Activated naive CD4-positive, alpha-beta T cell treated with anti-CD3 and anti-CD28 coated beads, Interleukin-2, amount 50 U/mL, for 24 hours (primary cell): ENCODE measurements around the gene TNPO3.

Experiments
- H3K27ac Mint-ChIP-seq: one replicate; pipeline ENCODE4 v1.8.0; 2021; ENCODE audit warnings: mild to moderate bottlenecking, mixed read lengths
- H3K27me3 Mint-ChIP-seq: one replicate; pipeline ENCODE4 v1.8.0; 2021; ENCODE audit warnings: mixed read lengths
- H3K36me3 Mint-ChIP-seq: one replicate; pipeline ENCODE4 v1.8.0; 2021; ENCODE audit warnings: mixed read lengths
- H3K4me1 Mint-ChIP-seq: one replicate; pipeline ENCODE4 v1.8.0; 2021; ENCODE audit warnings: mixed read lengths
- H3K4me3 Mint-ChIP-seq: one replicate; pipeline ENCODE4 v1.8.0; 2021; ENCODE audit warnings: mild to moderate bottlenecking, mixed read lengths
- H3K9me3 Mint-ChIP-seq: one replicate; pipeline ENCODE4 v1.8.0; 2021; ENCODE audit warnings: mixed read lengths

The TNPO3 gene

GRCh38 chr7:128932862-128933179 lies 122.1 kb downstream of the TNPO3 start:
- Mint-ChIP-seq H3K27me3 (peaks cover 7% of the 10 kb centered on the region), H3K9me3 (no peaks in the 10 kb centered on the region), H3K36me3 (no peaks in the 10 kb centered on the region), H3K27ac (peak overlapping the region; percentile 77), H3K4me1 (peaks cover 17% of the 10 kb centered on the region), H3K4me3 (no peak overlapping the region)

GRCh38 chr7:128931965-128932861 lies 122.7 kb downstream of the TNPO3 start:
- peaks cover 5% of the 10 kb centered on the region for H3K27me3 Mint-ChIP-seq
- H3K4me3 Mint-ChIP-seq: no peak overlapping the region
- no peaks in the 10 kb centered on the region for H3K36me3 Mint-ChIP-seq
- H3K27ac Mint-ChIP-seq: no peak overlapping the region
- H3K9me3 Mint-ChIP-seq: no peaks in the 10 kb centered on the region
- H3K4me1 Mint-ChIP-seq: peaks cover 16% of the 10 kb centered on the region

- Mint-ChIP-seq H3K4me1 (peaks cover 10% of the 10 kb centered on the region), H3K27ac (no peak overlapping the region), H3K9me3 (no peaks in the 10 kb centered on the region), H3K4me3 (no peak overlapping the region), H3K27me3 (no peaks in the 10 kb centered on the region), H3K36me3 (no peaks in the 10 kb centered on the region)
These were observed 123.6 kb downstream of the TNPO3 start for GRCh38 chr7:128931190-128931798.

- Mint-ChIP-seq H3K4me1 (peaks cover 10% of the 10 kb centered on the region), H3K9me3 (no peaks in the 10 kb centered on the region), H3K27ac (no peak overlapping the region), H3K4me3 (no peak overlapping the region), H3K27me3 (no peaks in the 10 kb centered on the region), H3K36me3 (no peaks in the 10 kb centered on the region)
These were observed 125.8 kb downstream of the TNPO3 start for GRCh38 chr7:128928882-128929788.

- H3K27ac Mint-ChIP-seq: no peak overlapping the region
These were observed 126.6 kb downstream of the TNPO3 start for GRCh38 chr7:128928159-128928813.

GRCh38 chr7:128924707-128925588 lies 130.0 kb downstream of the TNPO3 start:
- no peaks in the 10 kb centered on the region for H3K9me3 Mint-ChIP-seq
- peaks cover 2% of the 10 kb centered on the region for H3K27me3 Mint-ChIP-seq
- H3K27ac Mint-ChIP-seq: no peak overlapping the region
- H3K4me1 Mint-ChIP-seq: no peaks in the 10 kb centered on the region
- H3K36me3 Mint-ChIP-seq: no peaks in the 10 kb centered on the region
- H3K4me3 Mint-ChIP-seq: no peak overlapping the region

More at GRCh38 chr7:128928159-128928813, 126.6 kb downstream of the TNPO3 start:
- H3K9me3 Mint-ChIP-seq: no peaks in the 10 kb centered on the region
- H3K4me3 Mint-ChIP-seq: no peak overlapping the region
- H3K4me1 Mint-ChIP-seq: peaks cover 6% of the 10 kb centered on the region
- no peaks in the 10 kb centered on the region for H3K27me3 Mint-ChIP-seq
- H3K36me3 Mint-ChIP-seq: no peaks in the 10 kb centered on the region

GRCh38 chr7:128923411-128923800 lies 131.5 kb downstream of the TNPO3 start:
- Mint-ChIP-seq H3K9me3 (no peaks in the 10 kb centered on the region), H3K27ac (no peak overlapping the region), H3K36me3 (no peaks in the 10 kb centered on the region), H3K4me3 (no peak overlapping the region), H3K27me3 (peaks cover 7% of the 10 kb centered on the region), H3K4me1 (no peaks in the 10 kb centered on the region)

- H3K27me3 Mint-ChIP-seq: peaks cover 9% of the 10 kb centered on the region
These were observed 132.2 kb downstream of the TNPO3 start for GRCh38 chr7:128922496-128923410.

GRCh38 chr7:128921866-128922440 lies 133.0 kb downstream of the TNPO3 start:
- no peaks in the 10 kb centered on the region for H3K36me3 Mint-ChIP-seq

More at GRCh38 chr7:128922496-128923410, 132.2 kb downstream of the TNPO3 start:
- H3K27ac Mint-ChIP-seq: no peak overlapping the region
- H3K4me3 Mint-ChIP-seq: no peak overlapping the region
- H3K4me1 Mint-ChIP-seq: no peaks in the 10 kb centered on the region
- no peaks in the 10 kb centered on the region for H3K9me3 Mint-ChIP-seq
- H3K36me3 Mint-ChIP-seq: no peaks in the 10 kb centered on the region

GRCh38 chr7:128920913-128921582 lies 133.9 kb downstream of the TNPO3 start:
- Mint-ChIP-seq H3K36me3 (no peaks in the 10 kb centered on the region), H3K27ac (peak overlapping the region; percentile 51), H3K27me3 (peaks cover 16% of the 10 kb centered on the region)

More at GRCh38 chr7:128921866-128922440, 133.0 kb downstream of the TNPO3 start:
- Mint-ChIP-seq H3K9me3 (no peaks in the 10 kb centered on the region), H3K27ac (no peak overlapping the region), H3K27me3 (peaks cover 11% of the 10 kb centered on the region), H3K4me1 (no peaks in the 10 kb centered on the region), H3K4me3 (no peak overlapping the region)

GRCh38 chr7:128919881-128920799 lies 134.8 kb downstream of the TNPO3 start:
- peaks cover 20% of the 10 kb centered on the region for H3K27me3 Mint-ChIP-seq

More at GRCh38 chr7:128920913-128921582, 133.9 kb downstream of the TNPO3 start:
- Mint-ChIP-seq H3K4me3 (no peak overlapping the region), H3K4me1 (no peaks in the 10 kb centered on the region), H3K9me3 (no peaks in the 10 kb centered on the region)

GRCh38 chr7:128919241-128919640 lies 135.7 kb downstream of the TNPO3 start:
- no peak overlapping the region for H3K4me3 Mint-ChIP-seq
- H3K4me1 Mint-ChIP-seq: peaks cover 8% of the 10 kb centered on the region
- no peak overlapping the region for H3K27ac Mint-ChIP-seq
- H3K9me3 Mint-ChIP-seq: no peaks in the 10 kb centered on the region
- H3K27me3 Mint-ChIP-seq: peaks cover 23% of the 10 kb centered on the region
- H3K36me3 Mint-ChIP-seq: no peaks in the 10 kb centered on the region

More at GRCh38 chr7:128919881-128920799, 134.8 kb downstream of the TNPO3 start:
- no peak overlapping the region for H3K4me3 Mint-ChIP-seq
- H3K27ac Mint-ChIP-seq: no peak overlapping the region
- no peaks in the 10 kb centered on the region for H3K36me3 Mint-ChIP-seq
- H3K4me1 Mint-ChIP-seq: peaks cover 4% of the 10 kb centered on the region
- no peaks in the 10 kb centered on the region for H3K9me3 Mint-ChIP-seq
